Heart left ventricle (tissue), 13 donors: ENCODE data around the gene FOXO3B.
"Not testable (repeated sequence)": the region's sequence is repeated elsewhere in the genome, so short reads cannot be mapped to it uniquely, and the experiment has no call there.

Experiments
- POLR2A ChIP-seq, 2 donors: fragments of 450-650 bp; IDR thresholded peaks; one replicate each; pipeline ENCODE4 v1.6.1; 2017; ENCODE audit warnings: antibody characterized with exemption in 2 of 2, mild to moderate bottlenecking in 2 of 2, moderate library complexity in 2 of 2
- TF ChIP-seq, protein P1 (sequence below), 12 donors: fragments of 200-600 bp; sonication (generic) in 4 of 12; IDR thresholded peaks; one replicate each; pipeline versions ENCODE4 v1.5.0 to v1.8.0; 2018 to 2022; ENCODE audit warnings: antibody characterized with exemption in 12 of 12, mild to moderate bottlenecking in 5 of 12
- donor health status: ischemic (EF 13 %, LVEDD 7.1; RV severe dilation, severe dysfunction).
- donor health status: DM: no; HTN: yes; CAD: no.
- donor health status: DM: no; HTN: no; CAD: no.
- donor health status: ischemic (EF 25% LVEDD 6.9; RV normal size, moderate dysfunction).
- donor health status: ischemic (EF 25% LVEDD 5.7; RV mildly dilated, moderate dysfunction).
- donor health status: ischemic (EF 35%, LVEDD 5.7; RV mildly dilated, moderate dysfunction).
- donor health status: nonischemic (EF 11% LVEDD 7.7; RV severe dilation, severe dysfunction).
- donor health status: DM: yes; HTN: yes; CAD: no.
- donor health status: PGD.
- donor health status: ischemic (EF 29% LVEDD 5.4; RV normal size, mild dysfunction).
- donor health status: nonischemic (EF 23%, LVEDD 6.1; RV moderate dilation, normal function).

- TF ChIP-seq, protein P1, sequence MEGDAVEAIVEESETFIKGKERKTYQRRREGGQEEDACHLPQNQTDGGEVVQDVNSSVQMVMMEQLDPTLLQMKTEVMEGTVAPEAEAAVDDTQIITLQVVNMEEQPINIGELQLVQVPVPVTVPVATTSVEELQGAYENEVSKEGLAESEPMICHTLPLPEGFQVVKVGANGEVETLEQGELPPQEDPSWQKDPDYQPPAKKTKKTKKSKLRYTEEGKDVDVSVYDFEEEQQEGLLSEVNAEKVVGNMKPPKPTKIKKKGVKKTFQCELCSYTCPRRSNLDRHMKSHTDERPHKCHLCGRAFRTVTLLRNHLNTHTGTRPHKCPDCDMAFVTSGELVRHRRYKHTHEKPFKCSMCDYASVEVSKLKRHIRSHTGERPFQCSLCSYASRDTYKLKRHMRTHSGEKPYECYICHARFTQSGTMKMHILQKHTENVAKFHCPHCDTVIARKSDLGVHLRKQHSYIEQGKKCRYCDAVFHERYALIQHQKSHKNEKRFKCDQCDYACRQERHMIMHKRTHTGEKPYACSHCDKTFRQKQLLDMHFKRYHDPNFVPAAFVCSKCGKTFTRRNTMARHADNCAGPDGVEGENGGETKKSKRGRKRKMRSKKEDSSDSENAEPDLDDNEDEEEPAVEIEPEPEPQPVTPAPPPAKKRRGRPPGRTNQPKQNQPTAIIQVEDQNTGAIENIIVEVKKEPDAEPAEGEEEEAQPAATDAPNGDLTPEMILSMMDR (IDR thresholded peaks at IDR 0.05) = not testable (repeated sequence)
- not testable (repeated sequence) for TF ChIP-seq POLR2A (IDR thresholded peaks at IDR 0.05)
These were observed 45.9 kb downstream of the FOXO3B start for GRCh38 chr17:18636237-18636636.
